ENCODE data around the gene SLC4A7. TPM values are rescaled to one million over a fixed set of nuclear protein-coding genes. Genes with fewer than 3 reads are reported as not detected.

SLC4A7 gene
- total RNA-seq, 1 experiment from 2014 or later, result 41.9 TPM

DNA sequence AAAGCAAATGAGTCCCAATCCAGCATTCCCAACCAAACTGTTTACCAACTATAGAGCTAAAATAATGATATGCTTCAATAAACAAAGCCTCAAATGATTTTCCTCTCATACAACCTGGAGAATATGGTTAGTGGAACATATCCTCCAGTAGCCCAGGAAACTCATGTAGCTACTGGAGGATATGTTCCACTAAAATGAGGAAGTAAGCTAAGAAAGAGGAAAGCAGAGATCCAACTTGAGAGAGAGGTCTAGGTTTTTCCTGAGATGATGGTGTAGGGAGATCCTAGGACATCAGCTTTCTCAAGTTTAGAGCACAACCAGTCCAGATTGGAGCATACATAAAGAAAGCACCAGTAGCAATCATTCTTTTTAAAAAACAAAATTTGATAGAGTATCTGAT is 44.6 kb upstream of the SLC4A7 start:
- Mint-ChIP-seq H3K4me3 (ENCODE audit: unreplicated experiment) (no peak overlapping the region), H3K27me3 (ENCODE audit: insufficient read depth, unreplicated experiment) (no peaks in the 10 kb centered on the region), H3K4me1 (ENCODE audit: insufficient read depth, unreplicated experiment) (peaks cover 14% of the 10 kb centered on the region), H3K9me3 (ENCODE audit: unreplicated experiment) (no peaks in the 10 kb centered on the region), H3K36me3 (ENCODE audit: insufficient read depth, unreplicated experiment) (no peaks in the 10 kb centered on the region), H3K27ac (ENCODE audit: low read depth, unreplicated experiment) (no peak overlapping the region)
- TF ChIP-seq, protein P1, sequence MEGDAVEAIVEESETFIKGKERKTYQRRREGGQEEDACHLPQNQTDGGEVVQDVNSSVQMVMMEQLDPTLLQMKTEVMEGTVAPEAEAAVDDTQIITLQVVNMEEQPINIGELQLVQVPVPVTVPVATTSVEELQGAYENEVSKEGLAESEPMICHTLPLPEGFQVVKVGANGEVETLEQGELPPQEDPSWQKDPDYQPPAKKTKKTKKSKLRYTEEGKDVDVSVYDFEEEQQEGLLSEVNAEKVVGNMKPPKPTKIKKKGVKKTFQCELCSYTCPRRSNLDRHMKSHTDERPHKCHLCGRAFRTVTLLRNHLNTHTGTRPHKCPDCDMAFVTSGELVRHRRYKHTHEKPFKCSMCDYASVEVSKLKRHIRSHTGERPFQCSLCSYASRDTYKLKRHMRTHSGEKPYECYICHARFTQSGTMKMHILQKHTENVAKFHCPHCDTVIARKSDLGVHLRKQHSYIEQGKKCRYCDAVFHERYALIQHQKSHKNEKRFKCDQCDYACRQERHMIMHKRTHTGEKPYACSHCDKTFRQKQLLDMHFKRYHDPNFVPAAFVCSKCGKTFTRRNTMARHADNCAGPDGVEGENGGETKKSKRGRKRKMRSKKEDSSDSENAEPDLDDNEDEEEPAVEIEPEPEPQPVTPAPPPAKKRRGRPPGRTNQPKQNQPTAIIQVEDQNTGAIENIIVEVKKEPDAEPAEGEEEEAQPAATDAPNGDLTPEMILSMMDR (IDR thresholded peaks at IDR 0.05; ENCODE audit: unreplicated experiment), result no peak
- intact Hi-C loops (cut with micrococcal nuclease), result no loop called here
- ChIA-PET CTCF (interaction anchor here (1.0 kb wide), 1 partner anchor 61 kb away, joined by 5 read pairs; no protein-coding TSS in a partner anchor), POLR2A (interaction anchor here (0.6 to 3.0 kb wide), 2 partner anchors 45 to 1299 kb away, joined by 3 to 8 read pairs; partner anchors contain the start of gene SLC4A7)
- no peak for DNase-seq (ENCODE audit: unreplicated experiment)
- no TSS peak for BruUV-seq (replicated peaks)

DNA sequence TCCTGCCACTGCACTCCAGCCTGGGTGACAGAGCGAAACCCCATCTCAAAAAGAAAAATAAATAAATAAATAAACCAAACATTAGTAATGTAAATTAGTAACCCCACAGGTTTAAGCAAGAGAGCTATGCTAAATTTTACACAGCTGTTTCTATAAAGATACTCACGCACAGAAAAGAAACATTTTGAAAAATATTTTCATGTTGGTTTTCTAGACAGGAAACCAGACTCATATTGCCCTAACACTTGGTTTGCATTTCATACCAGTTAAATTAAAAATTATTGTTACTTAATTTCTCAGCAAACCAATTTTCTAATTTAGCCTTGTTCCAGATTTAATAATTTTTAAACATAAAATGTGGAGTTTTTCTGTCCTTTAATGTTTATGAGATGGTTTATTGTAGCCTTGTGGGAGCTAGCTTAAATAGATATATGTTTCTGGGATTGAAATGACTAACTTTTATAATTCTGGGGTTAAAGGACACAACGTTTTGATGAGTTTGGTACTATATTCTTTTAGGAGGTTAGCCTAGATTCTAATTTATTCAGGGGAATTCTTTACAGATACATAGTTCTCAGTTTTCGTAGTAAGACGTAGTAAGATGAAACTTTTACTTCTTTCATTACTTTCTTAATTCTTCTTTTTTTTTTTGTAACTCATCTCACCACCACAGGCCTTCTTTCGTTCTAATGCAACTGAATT is 42.6 kb upstream of the SLC4A7 start:
- no peaks in the 10 kb centered on the region for H3K27me3 Mint-ChIP-seq (ENCODE audit: insufficient read depth, unreplicated experiment)
- H3K27ac Mint-ChIP-seq (ENCODE audit: low read depth, unreplicated experiment), result no peak overlapping the region
- H3K4me1 Mint-ChIP-seq (ENCODE audit: insufficient read depth, unreplicated experiment), result peaks cover 15% of the 10 kb centered on the region
- ChIA-PET CTCF (interaction anchor here (0.6 kb wide), 1 partner anchor 49 kb away, joined by 3 read pairs; no protein-coding TSS in a partner anchor), POLR2A (interaction anchor here (1.2 to 3.0 kb wide), 2 partner anchors 41 to 43 kb away, joined by 4 to 8 read pairs; partner anchors contain the start of gene SLC4A7)
- no peak overlapping the region for H3K4me3 Mint-ChIP-seq (ENCODE audit: unreplicated experiment)
- intact Hi-C loops (cut with micrococcal nuclease), result no loop called here
- no peaks in the 10 kb centered on the region for H3K9me3 Mint-ChIP-seq (ENCODE audit: unreplicated experiment)
- no TSS peak for BruUV-seq (replicated peaks)
- DNase-seq (ENCODE audit: unreplicated experiment), result no peak
- TF ChIP-seq, protein P1 (IDR thresholded peaks at IDR 0.05; ENCODE audit: unreplicated experiment), result no peak
- H3K36me3 Mint-ChIP-seq (ENCODE audit: insufficient read depth, unreplicated experiment), result no peaks in the 10 kb centered on the region

DNA sequence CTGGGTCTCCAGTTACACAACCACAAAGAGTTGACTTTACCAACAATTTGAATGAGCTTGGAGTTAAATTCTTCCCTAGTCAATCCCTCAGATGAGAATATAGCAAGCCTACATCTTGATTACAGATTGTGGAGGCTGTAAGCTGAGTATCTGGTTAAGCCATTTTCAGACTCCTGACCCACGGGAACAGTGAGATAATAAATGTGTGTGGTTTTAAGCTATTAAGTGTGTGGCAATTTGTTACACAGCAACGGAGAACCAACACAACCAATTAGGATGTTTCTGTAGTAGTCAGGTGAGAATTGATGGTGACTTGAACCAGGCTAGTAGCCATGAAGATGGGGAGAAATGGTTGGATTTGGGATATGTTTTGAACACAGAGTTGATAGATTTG is 37.7 kb upstream of the SLC4A7 start:
- no peak overlapping the region for H3K4me3 Mint-ChIP-seq (ENCODE audit: unreplicated experiment)
- intact Hi-C loops (cut with micrococcal nuclease), result no loop called here
- H3K27me3 Mint-ChIP-seq (ENCODE audit: insufficient read depth, unreplicated experiment), result no peaks in the 10 kb centered on the region
- H3K9me3 Mint-ChIP-seq (ENCODE audit: unreplicated experiment), result no peaks in the 10 kb centered on the region
- POLR2A ChIA-PET, result interaction anchor here (0.6 to 3.7 kb wide), 14 partner anchors 10 to 1973 kb away, joined by 3 to 50 read pairs (median 5); partner anchors contain the start of gene SLC4A7
- no peak for DNase-seq (ENCODE audit: unreplicated experiment)
- BruUV-seq (replicated peaks), result no TSS peak
- H3K36me3 Mint-ChIP-seq (ENCODE audit: insufficient read depth, unreplicated experiment), result no peaks in the 10 kb centered on the region
- TF ChIP-seq, protein P1 (IDR thresholded peaks at IDR 0.05; ENCODE audit: unreplicated experiment), result no peak
- peak overlapping the region; percentile 29 for H3K27ac Mint-ChIP-seq (ENCODE audit: low read depth, unreplicated experiment)
- H3K4me1 Mint-ChIP-seq (ENCODE audit: insufficient read depth, unreplicated experiment), result peaks cover 27% of the 10 kb centered on the region
- CTCF ChIA-PET, result interaction anchor here (0.5 to 1.9 kb wide), 7 partner anchors 13 to 159 kb away, joined by 3 to 12 read pairs (median 5); no protein-coding TSS in a partner anchor

DNA sequence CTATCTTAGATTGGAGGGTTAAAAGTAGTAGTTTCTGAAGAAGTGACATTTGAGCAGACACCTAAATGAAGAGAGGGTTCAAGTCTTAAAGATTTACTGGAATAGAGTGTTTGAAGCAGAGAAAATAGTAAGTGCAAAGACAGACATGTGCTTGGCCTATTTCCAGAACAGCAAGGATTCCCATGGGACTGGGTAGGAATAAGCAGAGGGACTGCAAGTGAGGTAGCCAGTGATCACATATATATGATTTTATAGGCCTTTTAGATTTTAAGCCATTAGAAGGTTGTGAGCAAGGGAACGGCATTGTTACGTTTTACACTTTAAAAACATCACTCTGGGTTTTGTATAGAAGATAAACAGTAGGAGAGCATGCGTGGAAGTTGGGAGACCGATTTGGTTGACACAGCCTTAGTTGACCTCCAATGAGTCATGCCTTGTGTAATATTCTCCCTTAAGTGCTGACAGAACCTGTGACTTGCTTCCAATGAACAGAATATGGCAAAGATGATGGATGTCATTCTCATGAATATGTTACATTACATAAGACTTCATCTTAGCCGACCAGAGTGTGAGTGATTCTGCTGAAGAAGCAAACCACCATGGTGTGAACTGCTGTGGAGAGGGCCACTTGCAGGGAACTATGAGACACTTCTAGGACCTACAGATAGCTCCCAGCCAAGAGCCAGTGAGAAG is 37.1 kb upstream of the SLC4A7 start:
- H3K4me1 Mint-ChIP-seq (ENCODE audit: insufficient read depth, unreplicated experiment), result peaks cover 27% of the 10 kb centered on the region
- H3K4me3 Mint-ChIP-seq (ENCODE audit: unreplicated experiment), result no peak overlapping the region
- intact Hi-C loops (cut with micrococcal nuclease), result no loop called here
- TF ChIP-seq, protein P1 (IDR thresholded peaks at IDR 0.05; ENCODE audit: unreplicated experiment), result no peak
- DNase-seq (ENCODE audit: unreplicated experiment), result peak; percentile 96
- H3K27ac Mint-ChIP-seq (ENCODE audit: low read depth, unreplicated experiment), result peak overlapping the region; percentile 29
- H3K27me3 Mint-ChIP-seq (ENCODE audit: insufficient read depth, unreplicated experiment), result no peaks in the 10 kb centered on the region
- ChIA-PET CTCF (interaction anchor here (0.5 to 1.9 kb wide), 7 partner anchors 10 to 160 kb away, joined by 3 to 12 read pairs (median 5); no protein-coding TSS in a partner anchor), POLR2A (interaction anchor here (0.6 to 3.7 kb wide), 16 partner anchors 10 to 768 kb away, joined by 3 to 50 read pairs (median 4); partner anchors contain the start of gene SLC4A7)
- no TSS peak for BruUV-seq (replicated peaks)
- no peaks in the 10 kb centered on the region for H3K36me3 Mint-ChIP-seq (ENCODE audit: insufficient read depth, unreplicated experiment)
- no peaks in the 10 kb centered on the region for H3K9me3 Mint-ChIP-seq (ENCODE audit: unreplicated experiment)

All from MCF 10A (cell line).